Activated naive CD4-positive, alpha-beta T cell treated with Interleukin-2 at 50 U/mL for 16 hours (primary cell): ENCODE results near the gene TRANK1.
A peak's percentile ranks its signal among the peaks of the same experiment; 100 is the strongest.
"Not testable (repeated sequence)": the region's sequence is repeated elsewhere in the genome, so short reads cannot be mapped to it uniquely, and the experiment has no call there.

ENCODE experiments used
- DNase-seq: peaks from one replicate; pipeline ENCODE4 v3.0.0-alpha.2; 2020

TRANK1 gene

GRCh38 chr3:36911990-36912804, 32.7 kb downstream of the TRANK1 start:
- DNase-seq, result peak; percentile 20

- no peak for DNase-seq
Measured at GRCh38 chr3:36909666-36910065, 35.2 kb downstream of the TRANK1 start.

- DNase-seq, result no peak
Measured at GRCh38 chr3:36909181-36909580, 35.7 kb downstream of the TRANK1 start.

GRCh38 chr3:36908647-36909180, 36.1 kb downstream of the TRANK1 start:
- no peak for DNase-seq

- peak; percentile 61 for DNase-seq
Measured at GRCh38 chr3:36907911-36908646, 36.8 kb downstream of the TRANK1 start.

- no peak for DNase-seq
Measured at GRCh38 chr3:36906504-36907149, 38.2 kb downstream of the TRANK1 start.

- no peak for DNase-seq
Measured at GRCh38 chr3:36905545-36905944, 39.3 kb downstream of the TRANK1 start.

GRCh38 chr3:36904641-36905040, 40.2 kb downstream of the TRANK1 start:
- DNase-seq, result no peak

GRCh38 chr3:36904065-36904464, 40.8 kb downstream of the TRANK1 start:
- DNase-seq, result not testable (repeated sequence)

- DNase-seq, result no peak
Measured at GRCh38 chr3:36903119-36903882, 41.6 kb downstream of the TRANK1 start.

GRCh38 chr3:36901588-36901987, 43.3 kb downstream of the TRANK1 start:
- DNase-seq, result no peak

GRCh38 chr3:36900474-36901443, 44.1 kb downstream of the TRANK1 start:
- no peak for DNase-seq

GRCh38 chr3:36895496-36896409, 49.1 kb downstream of the TRANK1 start:
- no peak for DNase-seq

GRCh38 chr3:36894914-36895313, 49.9 kb downstream of the TRANK1 start:
- DNase-seq, result no peak

GRCh38 chr3:36893826-36894225, 51.0 kb downstream of the TRANK1 start:
- no peak for DNase-seq

GRCh38 chr3:36893137-36893557, 51.7 kb downstream of the TRANK1 start:
- DNase-seq, result no peak

- DNase-seq, result no peak
Measured at GRCh38 chr3:36892457-36893136, 52.3 kb downstream of the TRANK1 start.

GRCh38 chr3:36891701-36892160, 53.1 kb downstream of the TRANK1 start:
- no peak for DNase-seq

- DNase-seq, result not testable (repeated sequence)
Measured at GRCh38 chr3:36891097-36891496, 53.8 kb downstream of the TRANK1 start.
